Measurements from ENCODE around the gene TMEM63C. TPM values are rescaled to one million over a fixed set of nuclear protein-coding genes. Genes with fewer than 3 reads are reported as not detected.

Gene TMEM63C, protein sequence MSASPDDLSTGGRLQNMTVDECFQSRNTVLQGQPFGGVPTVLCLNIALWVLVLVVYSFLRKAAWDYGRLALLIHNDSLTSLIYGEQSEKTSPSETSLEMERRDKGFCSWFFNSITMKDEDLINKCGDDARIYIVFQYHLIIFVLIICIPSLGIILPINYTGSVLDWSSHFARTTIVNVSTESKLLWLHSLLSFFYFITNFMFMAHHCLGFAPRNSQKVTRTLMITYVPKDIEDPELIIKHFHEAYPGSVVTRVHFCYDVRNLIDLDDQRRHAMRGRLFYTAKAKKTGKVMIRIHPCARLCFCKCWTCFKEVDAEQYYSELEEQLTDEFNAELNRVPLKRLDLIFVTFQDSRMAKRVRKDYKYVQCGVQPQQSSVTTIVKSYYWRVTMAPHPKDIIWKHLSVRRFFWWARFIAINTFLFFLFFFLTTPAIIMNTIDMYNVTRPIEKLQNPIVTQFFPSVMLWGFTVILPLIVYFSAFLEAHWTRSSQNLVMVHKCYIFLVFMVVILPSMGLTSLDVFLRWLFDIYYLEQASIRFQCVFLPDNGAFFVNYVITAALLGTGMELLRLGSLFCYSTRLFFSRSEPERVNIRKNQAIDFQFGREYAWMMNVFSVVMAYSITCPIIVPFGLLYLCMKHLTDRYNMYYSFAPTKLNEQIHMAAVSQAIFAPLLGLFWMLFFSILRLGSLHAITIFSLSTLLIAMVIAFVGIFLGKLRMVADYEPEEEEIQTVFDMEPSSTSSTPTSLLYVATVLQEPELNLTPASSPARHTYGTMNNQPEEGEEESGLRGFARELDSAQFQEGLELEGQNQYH
- total RNA-seq (ENCODE audit: unreplicated experiment), result 39.9 TPM
- long read RNA-seq, partial matches to known transcripts, result 0 of 2 reads
- long read RNA-seq, other reads (novel, unspliced or antisense), result 2 of 2 reads

DNA sequence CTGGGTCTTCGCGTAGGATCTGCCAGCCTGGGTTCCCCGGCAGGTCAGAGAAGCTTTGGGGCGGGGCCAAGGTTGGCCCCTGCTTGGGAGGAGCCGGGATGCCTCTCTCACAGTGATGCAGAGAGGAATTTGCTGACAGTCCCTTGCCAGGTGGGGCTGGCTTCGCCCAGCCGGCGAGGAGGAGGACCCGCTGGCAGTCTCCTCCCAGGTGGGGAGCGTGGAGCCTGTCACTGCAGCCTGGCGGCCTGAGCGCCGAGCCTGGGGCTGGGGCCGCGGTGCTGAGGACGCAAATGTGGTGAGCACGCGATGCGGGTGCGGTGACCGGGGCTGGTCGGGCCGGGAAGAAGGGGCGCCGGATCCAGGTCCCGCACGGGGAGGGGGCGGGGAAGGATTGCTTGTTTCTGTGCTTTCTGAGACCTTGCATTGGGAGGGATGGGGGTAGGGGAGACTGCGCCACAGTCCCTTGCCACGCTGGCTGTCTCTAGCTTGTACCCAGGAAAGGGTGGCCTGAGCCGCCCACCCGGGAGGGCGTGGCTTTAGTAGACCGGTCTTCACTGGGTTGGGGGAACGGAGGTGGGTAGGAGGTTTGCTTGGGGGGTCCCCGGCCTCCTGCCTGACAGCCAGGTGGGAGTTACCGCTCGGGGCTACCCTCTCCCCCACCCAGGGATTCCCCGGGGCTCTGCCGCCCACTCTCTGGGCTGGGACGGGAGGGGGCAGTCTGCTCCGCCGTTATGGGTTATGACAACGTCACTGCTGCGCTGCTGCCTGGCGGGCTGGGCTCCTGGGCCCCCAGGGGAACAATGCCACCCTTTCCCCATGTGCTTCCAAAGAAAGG is at the start of gene TMEM63C:
TMEM63C (plus strand) TSS at position 196 of the 835 bp plus-strand sequence. CDS start 37,016 bp downstream, outside the sequence.
- H3K36me3 Mint-ChIP-seq (ENCODE audit: unreplicated experiment), result no peaks in the 10 kb centered on the region
- H3K4me1 Mint-ChIP-seq (ENCODE audit: low read depth, unreplicated experiment), result peaks cover 28% of the 10 kb centered on the region
- DNase-seq, result peak; percentile 86
- peaks cover 7% of the 10 kb centered on the region for H3K27me3 Mint-ChIP-seq (ENCODE audit: unreplicated experiment)
- peak within 1 kb of the TSS; percentile 86 for H3K4me3 Mint-ChIP-seq (ENCODE audit: unreplicated experiment)
- peak within 1 kb of the TSS; percentile 84 for H3K27ac Mint-ChIP-seq (ENCODE audit: unreplicated experiment)
- TF ChIP-seq, protein P1, sequence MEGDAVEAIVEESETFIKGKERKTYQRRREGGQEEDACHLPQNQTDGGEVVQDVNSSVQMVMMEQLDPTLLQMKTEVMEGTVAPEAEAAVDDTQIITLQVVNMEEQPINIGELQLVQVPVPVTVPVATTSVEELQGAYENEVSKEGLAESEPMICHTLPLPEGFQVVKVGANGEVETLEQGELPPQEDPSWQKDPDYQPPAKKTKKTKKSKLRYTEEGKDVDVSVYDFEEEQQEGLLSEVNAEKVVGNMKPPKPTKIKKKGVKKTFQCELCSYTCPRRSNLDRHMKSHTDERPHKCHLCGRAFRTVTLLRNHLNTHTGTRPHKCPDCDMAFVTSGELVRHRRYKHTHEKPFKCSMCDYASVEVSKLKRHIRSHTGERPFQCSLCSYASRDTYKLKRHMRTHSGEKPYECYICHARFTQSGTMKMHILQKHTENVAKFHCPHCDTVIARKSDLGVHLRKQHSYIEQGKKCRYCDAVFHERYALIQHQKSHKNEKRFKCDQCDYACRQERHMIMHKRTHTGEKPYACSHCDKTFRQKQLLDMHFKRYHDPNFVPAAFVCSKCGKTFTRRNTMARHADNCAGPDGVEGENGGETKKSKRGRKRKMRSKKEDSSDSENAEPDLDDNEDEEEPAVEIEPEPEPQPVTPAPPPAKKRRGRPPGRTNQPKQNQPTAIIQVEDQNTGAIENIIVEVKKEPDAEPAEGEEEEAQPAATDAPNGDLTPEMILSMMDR (IDR thresholded peaks at IDR 0.05; ENCODE audit: partially characterized antibody, unreplicated experiment), result no peak
- peaks cover 11% of the 10 kb centered on the region for H3K9me3 Mint-ChIP-seq (ENCODE audit: unreplicated experiment)

DNA sequence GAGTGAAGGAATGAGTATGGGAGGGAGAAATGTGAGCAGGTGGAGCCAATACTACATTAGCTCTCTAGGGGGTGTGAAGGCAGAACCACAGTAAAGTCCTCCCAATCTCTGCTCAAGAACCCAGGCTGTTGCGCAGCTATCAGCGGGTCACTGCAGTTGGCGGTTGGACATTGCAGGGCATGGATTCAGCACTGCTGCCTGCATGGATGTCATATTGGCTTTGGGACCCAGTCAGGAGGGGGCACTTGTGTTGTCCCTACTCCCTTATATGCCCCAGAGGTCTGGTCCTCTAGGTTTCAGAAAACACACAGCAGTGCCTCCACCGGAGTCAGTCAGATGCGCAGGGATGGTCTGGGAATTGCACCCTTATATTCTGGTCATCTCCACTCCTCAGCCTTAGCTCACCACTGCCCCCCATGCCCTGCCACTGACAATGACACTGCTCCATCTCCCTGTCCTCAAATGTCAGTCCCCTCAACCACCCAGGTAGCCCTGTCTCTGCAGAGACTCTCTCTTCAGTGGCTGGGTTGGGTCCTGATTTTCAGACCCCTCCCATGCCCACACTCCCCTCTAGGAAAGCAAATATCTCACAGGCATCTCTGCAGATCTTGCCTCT is 49.6 kb upstream of the TMEM63C start:
- Mint-ChIP-seq H3K4me1 (ENCODE audit: low read depth, unreplicated experiment) (peaks cover 25% of the 10 kb centered on the region), H3K4me3 (ENCODE audit: unreplicated experiment) (no peak overlapping the region), H3K27ac (ENCODE audit: unreplicated experiment) (no peak overlapping the region), H3K9me3 (ENCODE audit: unreplicated experiment) (peaks cover 7% of the 10 kb centered on the region), H3K27me3 (ENCODE audit: unreplicated experiment) (peaks cover 13% of the 10 kb centered on the region), H3K36me3 (ENCODE audit: unreplicated experiment) (no peaks in the 10 kb centered on the region)
- TF ChIP-seq, protein P1 (IDR thresholded peaks at IDR 0.05; ENCODE audit: partially characterized antibody, unreplicated experiment), result no peak
- DNase-seq, result no peak

DNA sequence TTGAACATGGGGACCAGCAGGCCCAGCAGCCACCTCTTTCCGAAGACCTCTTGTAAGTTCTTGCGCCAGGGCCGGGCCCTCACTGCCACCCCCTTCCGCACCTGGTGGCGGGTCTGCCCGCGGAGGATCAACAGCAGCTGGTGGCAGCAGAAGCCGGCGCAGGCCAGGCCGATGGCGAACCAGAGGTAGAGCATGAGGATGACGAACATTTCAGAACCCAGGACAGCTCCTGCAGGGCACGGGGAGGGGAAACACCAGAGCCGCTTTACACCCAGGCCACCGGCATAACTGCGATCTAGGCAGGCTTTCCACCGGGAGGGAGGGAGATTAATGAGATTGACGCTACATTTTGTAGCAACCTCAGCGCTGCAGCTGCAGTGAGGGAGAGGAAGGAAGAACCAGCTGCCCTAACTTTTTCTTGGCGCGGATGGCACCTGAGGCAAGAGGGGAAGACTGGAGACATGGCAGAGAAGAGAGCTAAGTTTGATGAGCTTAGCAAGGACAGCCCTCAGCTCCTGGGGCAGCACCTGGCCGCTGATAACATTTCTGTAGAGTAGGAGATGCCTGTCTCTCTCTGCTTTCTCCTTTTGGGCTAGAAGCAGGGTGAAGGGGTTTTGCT is 47.8 kb upstream of the TMEM63C start:
- H3K9me3 Mint-ChIP-seq (ENCODE audit: unreplicated experiment), result peaks cover 9% of the 10 kb centered on the region
- peak overlapping the region; percentile 26 for H3K4me3 Mint-ChIP-seq (ENCODE audit: unreplicated experiment)
- H3K4me1 Mint-ChIP-seq (ENCODE audit: low read depth, unreplicated experiment), result peaks cover 28% of the 10 kb centered on the region
- no peak for DNase-seq
- peak overlapping the region; percentile 45 for H3K27ac Mint-ChIP-seq (ENCODE audit: unreplicated experiment)
- TF ChIP-seq, protein P1 (IDR thresholded peaks at IDR 0.05; ENCODE audit: partially characterized antibody, unreplicated experiment), result no peak
- no peaks in the 10 kb centered on the region for H3K36me3 Mint-ChIP-seq (ENCODE audit: unreplicated experiment)
- peaks cover 13% of the 10 kb centered on the region for H3K27me3 Mint-ChIP-seq (ENCODE audit: unreplicated experiment)

DNA sequence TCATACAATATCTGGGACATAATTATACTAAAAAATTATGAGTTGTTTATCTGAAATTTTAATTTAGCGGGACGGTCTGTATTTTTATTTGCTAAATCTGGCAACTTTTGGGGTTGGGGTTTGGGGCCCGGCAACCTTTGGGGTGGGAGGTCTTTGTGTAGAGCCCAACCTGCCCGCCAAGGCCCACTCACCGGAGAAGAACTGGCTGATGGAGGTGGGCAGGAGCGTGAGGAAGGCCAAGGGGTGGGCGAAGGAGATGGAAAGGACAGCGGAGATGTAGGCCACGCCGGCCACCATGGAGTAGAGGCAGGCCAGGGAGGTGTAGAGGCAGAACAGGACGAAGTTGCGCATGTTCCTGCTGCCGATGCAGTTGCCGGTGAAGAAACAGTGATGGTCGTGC is 42.6 kb upstream of the TMEM63C start:
- no peak for DNase-seq
- Mint-ChIP-seq H3K4me1 (ENCODE audit: low read depth, unreplicated experiment) (peaks cover 33% of the 10 kb centered on the region), H3K9me3 (ENCODE audit: unreplicated experiment) (peaks cover 24% of the 10 kb centered on the region), H3K27ac (ENCODE audit: unreplicated experiment) (no peak overlapping the region), H3K4me3 (ENCODE audit: unreplicated experiment) (peak overlapping the region; percentile 79), H3K36me3 (ENCODE audit: unreplicated experiment) (no peaks in the 10 kb centered on the region), H3K27me3 (ENCODE audit: unreplicated experiment) (peaks cover 29% of the 10 kb centered on the region)
- TF ChIP-seq, protein P1 (IDR thresholded peaks at IDR 0.05; ENCODE audit: partially characterized antibody, unreplicated experiment), result no peak

Data from glutamatergic neuron (in vitro differentiated cells).